EH (cell line): ENCODE results near the gene CGRRF1.
A peak's percentile ranks its signal among the peaks of the same experiment; 100 is the strongest.

ENCODE experiments used
- DNase-seq: peaks from one replicate; pipeline ENCODE4 v3.0.0-alpha.2; 2015; ENCODE audit warnings: low read depth

Gene CGRRF1

DNA sequence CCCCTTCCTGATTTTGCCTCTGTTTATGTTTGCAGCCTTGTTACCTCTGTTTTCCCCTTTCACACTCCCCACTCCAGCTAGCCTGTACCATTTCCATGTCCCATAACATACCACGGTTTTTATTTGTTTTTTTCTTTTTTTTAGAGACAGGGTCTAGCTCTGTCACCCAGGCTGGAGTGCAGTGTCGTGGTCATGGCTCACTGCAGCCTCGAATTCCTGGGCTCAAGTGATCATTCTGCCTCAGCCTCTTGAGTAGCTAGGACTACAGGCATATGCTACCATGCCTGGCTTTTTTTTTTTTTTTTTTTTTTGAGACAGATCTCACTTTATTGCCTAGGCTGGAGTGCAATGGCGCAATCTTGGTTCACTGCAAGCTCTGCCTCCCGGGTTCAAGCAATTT is 38.8 kb downstream of the CGRRF1 start:
- no peak for DNase-seq

DNA sequence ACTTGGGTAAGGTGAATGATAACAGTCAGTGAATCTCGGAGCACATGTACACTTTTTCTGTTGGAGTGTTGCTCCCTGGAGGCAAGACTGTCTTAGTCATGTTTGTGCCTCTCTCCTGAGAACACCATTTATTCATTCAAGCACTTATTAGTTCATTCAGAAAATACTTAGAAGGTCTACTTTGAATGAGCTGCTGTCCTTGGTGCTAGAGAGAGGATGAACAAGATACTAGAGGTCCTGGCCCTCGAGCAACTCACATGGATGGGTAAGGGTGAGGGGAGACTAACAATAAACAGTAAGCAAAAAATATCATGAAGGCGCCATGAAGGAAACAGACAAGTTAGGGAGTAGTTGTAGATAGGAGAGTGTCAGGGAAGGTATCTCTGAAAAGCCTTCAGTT is 40.2 kb downstream of the CGRRF1 start:
- peak; percentile 46 for DNase-seq

DNA sequence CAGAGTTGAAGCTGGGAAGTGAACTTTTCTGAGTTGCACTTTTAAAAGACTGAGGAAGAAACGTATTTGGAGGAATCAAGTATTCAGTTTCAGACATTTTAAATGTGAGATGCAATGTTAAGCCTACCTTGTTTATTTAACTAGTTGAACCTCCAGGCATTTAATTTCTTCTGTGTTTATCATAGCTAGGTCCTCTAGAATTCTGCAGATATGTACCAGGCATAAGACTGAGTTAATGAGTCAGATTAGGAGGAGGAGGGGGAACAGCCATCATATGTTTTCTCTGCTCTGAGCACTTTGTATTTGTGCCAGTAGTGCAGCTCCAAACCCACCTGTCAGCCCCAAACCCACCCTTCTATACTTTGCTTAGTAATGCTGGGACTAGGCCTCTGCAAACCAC is 40.8 kb downstream of the CGRRF1 start:
- DNase-seq: peak; percentile 15

DNA sequence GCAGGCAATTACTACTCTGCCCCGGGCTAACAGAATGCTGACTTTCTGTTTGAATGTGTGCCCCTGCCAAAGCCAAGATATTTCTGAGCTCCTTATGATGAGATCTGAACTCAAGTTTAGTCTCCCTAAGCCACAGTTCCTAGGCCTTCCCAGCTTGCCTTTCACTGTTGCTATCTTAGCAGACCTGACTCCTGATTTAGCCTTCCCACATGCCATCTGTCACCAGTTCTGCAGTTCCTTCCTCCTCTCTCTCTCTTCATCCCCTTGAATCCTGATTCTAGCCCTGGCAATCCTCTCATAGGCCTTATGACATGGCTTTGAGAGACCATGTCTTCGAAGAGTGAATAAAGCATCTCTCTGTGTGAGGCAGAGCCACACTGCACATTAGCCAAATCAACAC is 44.7 kb downstream of the CGRRF1 start:
- DNase-seq: no peak

DNA sequence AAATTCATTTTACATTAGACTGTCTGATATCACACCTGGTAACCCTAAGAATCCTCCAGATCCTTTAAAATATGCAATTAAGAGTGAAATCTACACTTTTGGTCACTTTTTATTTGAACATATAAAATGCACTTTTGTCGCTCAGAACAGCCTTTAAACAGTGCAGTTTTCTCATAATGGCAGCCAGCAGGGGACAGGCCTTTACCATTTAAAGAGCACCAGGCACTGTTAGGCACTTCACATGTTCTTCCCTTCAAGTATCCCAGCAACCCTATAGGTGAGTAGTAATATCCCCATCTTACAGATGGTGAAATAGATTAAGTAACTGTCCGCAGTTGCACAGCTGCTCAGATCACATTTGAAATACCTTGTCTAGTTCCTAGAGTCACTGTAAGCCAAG is 45.9 kb downstream of the CGRRF1 start:
- DNase-seq: peak; percentile 33

DNA sequence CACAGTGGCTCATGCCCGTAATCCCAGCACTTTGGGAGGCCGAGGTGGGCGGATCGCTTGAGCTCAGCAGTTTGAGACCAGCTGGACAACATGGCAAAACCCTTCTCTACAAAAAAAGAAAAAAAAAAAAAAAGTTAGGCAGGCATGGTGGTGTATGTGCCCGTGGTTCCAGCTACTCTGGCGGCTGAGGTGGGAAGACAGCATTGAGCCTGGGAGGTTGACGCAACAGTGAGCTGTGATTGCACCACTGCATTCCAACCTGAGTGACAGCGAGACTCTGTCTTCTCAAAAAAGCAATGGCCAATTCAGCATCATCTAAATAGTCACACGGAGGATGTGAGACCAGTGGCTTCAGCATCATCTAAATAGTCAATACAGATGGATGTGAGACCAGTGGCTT is 46.8 kb downstream of the CGRRF1 start:
- no peak for DNase-seq

DNA sequence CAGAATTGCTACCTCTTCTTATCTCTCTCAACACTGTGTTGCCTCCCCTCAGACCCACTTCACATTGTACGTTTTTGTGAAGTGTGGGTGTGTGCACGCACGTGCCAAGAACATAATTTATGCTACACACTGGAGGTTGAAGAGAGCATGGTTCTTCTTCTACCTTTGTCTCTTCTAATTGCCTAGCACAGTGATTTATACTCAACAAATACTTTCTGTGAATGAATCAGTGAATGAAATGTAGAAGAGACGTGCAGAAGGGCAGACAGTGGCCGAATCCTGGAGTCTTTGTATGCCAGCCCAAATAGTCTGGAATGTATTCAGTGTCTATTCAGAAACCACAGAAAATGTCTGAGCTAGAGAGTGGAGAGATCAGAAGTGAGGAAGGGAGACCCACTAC is 52.6 kb downstream of the CGRRF1 start:
- DNase-seq: peak; percentile 86

DNA sequence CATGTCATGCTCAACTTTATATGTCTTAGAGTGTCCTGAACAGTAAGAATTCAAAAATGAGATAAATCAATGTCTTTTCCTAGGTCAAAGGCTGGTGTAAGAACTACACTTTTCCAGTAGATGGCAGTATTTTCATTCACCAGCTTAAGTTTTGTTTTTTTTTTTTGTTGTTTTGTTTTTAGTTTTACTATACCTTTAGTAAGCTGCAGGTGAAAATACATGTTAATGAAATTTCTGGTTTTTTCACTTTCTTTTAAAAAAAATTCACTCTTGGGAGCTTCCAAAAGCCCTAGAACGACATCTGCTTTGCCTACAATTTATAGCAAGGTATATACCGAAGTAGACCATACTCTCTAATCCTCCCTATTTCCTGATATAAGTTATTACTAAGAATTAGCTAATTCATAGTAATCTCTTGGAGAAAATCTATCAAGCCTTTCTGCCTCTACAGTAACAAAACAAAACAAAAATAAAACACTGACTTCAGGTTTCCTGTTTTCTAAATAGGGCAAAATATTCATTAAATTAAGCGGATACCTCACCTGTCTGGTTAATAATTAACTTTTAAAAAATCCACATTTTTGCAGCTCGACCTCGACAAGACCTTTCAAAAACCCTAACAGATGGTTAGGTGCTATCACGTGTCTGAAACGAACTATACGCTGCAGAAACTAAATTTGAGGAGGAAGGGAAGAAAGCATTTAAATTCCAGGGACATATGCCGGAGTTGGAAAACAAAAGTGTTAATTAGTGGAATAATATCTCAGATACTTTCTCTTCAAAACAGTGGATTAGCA is 54.6 kb downstream of the CGRRF1 start:
- peak; percentile 50 for DNase-seq

DNA sequence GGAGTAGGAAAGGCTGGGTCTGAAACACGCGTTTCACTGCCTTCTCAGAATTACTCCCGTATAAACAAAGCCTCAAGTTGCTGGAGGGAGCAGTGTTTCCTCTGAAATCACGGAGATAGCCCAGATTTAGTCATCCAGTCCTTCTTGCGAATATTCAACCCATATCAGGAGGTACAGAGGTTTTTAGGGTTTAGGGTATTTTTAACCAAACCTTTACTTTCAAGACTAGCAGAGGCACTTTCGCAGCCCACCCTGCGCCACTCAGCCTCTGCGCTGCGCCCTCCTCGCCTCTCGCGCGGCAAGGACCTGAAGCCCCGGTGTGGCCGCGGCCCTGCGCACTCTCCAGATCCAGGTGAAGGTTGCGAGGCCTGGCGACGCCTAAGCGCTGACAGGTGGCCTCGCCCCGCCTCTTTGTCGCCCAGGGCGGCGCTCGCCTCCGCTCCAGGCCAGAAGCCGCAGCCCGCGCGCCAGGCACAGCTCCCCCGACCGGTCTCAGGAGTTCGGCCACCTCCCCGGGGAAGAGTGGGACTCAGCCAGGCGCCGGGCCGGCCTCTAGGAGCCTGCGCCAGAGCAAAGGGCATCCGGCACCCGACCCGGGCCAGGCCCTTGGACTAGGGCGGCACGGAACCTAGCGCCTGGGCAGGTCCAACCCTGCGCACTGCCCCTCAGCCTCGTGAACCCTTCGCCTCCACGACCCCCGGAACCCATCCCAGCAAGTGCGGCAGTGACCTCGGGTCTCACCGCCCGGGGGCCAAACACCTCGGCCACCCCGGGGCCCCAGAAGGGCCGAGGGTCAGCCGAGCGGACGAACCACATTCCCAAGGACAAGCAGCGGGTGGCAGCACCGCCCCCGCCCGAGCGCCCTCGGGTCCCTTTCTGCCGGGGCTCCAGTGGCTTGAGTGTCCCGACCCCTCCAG is 55.4 kb downstream of the CGRRF1 start:
- peak; percentile 80 for DNase-seq

DNA sequence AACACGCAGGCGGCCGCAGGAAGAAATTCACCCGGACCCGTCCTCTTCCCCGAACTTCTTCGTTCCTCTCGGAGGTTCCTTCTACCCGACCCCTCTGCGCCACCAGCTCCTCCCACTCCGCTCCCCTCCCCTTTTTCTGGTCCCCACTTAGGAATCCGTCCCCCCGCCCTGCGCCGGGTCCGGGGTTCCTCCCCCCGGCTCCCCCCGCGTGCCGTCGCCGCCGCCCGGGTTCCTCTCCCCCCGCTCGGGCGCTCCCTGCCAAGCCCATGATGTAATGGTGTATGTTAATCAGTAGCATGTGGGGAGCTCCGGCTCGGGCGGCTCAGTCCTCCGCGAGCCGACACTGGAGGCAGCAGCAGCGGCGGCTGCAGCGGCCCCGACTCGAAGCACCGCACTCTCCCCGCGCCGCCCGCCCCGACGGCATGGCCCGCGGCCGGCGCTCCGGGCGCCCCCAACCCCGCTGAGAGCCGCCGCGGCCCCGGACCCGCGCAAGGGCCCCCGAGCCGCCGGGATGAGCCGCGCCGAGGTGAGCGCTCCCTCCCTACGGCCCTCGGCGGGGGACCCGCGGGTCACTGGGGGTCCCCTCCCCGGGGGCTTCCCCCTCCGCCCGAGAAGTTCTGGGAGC is 56.2 kb downstream of the CGRRF1 start:
- peak; percentile 94 for DNase-seq

DNA sequence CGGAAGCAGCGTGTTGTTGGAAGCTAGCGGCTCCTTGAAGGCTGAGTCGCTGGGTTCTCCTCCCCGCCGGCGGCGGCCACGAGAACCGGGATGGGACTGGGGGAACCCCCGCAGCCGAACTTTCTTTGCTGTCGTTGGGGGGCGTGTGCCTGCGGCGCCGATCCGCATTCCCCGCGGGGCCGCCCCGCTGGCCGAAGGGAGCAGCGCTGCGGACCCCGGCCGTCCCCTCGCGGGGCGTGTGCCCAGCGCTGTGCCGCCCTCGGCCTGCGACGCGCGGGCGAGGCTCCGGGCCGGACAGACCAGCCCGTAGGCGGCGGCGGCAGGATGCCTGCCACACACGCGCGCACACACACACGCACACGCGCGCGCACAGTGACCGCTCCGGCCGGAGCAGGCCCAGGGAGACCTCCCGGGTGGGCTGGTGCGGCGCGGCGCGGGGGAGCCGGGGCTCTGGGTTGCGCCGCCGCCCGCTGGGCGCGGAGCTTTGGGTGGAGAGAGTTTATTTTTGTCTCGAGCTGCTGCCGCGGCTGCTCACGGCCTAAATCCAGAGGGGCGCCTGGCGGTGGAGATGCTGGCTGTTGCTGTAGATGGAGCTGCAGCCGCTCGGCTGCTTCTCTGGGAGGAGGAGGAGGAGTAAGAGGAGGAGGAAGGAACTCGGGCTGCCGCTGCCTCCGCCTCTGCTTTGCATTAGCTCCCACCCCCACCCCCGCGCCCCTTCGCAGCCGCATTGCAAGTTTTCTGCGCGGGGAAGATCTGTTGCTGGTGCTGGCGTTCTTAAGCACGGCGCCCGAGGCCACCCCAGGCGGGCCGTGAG is 56.9 kb downstream of the CGRRF1 start, which contains the start of gene SAMD4A:
Gene SAMD4A (plus strand): TSS at position 719 of the 814 bp plus-strand sequence. CDS start 789 bp downstream, outside the sequence.
- DNase-seq: peak; percentile 94

DNA sequence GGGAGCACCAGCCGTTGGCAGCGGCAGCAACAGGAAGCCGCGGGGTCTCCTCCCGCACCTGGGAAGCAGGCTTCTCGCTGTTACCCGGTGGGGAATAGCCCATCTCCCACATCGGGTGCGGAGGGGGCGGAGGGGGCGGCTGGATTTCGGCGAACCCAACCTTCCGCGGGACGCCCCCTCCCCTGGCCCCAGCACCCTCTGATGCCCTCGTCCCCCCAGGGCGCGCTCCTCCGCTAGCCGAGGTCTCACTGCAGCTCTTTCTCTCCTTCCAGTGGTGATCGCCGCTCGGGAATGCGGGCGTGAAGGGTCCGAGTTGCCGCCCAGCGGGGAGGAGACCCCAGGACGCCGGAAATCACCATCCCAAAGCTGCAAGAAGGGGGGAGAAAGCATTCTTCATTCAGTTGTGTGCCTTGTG is 57.5 kb downstream of the CGRRF1 start:
- DNase-seq: peak; percentile 49

DNA sequence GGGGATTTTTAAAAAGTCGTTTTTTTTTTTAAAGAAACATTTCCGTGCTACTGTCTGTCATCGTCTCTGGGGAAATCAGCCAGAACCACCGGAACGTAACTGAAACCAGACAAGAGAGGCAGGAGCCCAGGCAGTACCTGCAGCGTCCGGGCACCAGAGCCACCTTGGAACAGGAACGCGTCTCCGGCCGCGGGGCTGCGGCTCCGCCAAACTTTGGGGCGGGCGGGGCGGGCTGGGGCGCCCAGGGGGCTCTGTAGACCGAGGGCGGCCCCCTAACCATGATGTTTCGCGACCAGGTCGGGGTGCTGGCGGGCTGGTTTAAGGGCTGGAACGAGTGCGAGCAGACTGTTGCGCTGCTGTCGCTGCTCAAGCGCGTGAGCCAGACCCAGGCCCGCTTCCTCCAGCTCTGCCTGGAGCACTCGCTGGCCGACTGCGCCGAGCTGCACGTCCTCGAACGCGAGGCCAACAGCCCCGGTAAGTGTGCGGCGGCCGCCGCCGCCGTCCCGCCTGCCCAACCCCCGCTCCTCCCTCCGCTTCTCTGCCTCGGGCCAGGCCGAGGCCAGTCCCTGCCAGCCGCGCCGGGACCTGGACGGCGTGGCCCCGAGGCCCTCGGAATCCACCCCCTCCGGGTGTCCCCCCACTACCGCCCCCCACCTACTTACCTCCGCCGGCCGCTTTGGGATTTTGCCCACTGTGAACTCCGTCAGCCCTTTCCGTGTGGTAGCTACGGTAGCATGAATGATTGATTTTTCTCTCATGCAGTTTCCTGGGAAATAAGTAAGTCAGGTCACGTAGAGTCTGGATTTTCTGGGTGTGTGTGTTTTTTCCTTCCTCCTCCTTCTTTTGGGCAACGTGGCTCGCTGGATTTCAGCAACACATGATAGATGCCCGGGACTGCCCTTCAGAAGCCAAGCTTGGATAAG is 58.2 kb downstream of the CGRRF1 start:
- peak; percentile 54 for DNase-seq

DNA sequence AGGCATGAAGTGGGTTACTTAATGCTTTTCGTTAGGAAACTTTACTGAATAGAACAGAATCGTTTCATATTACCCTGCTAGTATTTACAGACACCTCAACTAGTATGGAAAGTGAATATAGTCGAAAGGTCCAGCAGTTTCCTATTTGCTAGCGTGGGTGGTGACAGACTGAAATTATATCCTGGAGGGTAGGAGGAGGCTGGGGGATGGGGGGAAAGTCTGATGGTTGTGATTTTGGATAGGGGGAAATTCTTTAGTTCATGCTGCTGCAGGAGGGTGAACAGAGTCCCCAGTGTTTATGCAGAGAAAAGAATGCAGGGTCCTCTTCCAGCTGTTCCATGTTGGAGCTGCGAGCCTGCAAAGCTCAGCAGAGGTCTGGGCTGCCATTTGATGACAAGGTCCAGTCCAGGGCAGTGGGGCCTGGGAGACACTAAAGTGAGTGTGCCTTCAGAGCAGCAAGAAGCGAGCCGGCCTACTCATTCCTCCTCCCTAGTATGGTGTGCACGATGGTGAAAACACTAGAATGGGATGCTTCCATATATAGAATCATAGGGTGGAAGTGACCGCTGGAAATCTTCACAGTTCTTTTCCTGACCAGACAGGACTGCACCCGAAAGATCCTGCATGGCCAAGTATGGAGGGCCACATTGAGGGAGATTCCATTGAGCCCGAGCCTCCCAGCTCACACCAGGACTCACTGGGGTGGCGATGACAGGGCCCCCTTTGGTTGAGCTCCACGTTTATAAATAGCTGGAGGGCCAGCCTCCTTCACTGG is 59.3 kb downstream of the CGRRF1 start:
- DNase-seq: peak; percentile 81

DNA sequence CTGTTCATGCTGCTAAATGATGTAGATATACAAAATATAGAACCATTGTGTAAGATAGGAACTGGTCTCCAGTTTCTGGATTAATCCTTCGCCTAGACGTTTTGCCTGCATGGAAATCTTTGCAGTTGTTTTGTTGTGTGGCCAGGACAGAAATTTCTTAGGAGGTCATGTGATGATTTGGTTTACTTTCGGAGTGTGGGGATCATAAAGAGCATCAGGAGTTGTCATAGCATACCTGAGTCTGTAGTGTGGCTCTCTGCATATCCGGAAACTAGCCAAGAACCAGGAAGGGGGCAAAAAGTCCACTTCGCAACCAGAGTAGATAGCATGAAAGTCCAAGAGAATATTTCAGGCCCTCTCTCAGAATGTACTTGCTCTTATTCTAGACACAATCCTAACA is 60.3 kb downstream of the CGRRF1 start:
- no peak for DNase-seq

DNA sequence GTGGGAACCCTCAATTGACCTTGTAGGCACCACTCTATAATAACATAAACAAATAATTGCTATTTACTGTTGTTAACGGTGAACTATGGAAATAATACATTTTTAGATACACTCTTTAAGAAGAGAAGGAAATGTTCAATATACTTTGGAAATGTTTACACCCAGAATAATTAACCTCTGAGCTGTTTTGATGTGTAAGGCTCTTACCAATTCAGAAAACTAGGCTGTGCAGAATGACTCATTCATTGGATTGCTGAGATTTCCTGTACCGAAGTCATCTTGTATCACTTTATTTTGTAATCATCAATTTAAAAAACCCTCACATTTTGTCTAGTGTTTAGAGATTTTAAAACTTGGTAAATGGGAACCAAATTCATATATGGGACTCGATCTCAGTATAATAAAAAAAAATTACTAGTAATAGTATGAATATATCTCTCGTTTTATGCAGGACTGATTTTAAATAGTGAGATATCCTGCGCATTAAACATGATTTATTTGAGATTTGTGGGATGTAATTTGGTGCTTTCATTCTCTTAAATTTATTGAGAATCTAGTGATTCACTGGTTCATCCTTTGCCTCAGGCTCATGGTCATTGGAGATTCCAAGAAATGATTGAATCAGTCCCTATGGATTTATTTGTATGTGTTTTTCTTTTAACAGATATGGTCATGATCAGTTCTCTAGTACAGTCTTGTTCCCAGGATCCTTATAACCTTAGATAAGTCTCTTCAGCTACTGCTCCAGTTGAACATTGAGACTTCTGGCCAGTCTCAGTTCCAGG is 61.1 kb downstream of the CGRRF1 start:
- peak; percentile 88 for DNase-seq

DNA sequence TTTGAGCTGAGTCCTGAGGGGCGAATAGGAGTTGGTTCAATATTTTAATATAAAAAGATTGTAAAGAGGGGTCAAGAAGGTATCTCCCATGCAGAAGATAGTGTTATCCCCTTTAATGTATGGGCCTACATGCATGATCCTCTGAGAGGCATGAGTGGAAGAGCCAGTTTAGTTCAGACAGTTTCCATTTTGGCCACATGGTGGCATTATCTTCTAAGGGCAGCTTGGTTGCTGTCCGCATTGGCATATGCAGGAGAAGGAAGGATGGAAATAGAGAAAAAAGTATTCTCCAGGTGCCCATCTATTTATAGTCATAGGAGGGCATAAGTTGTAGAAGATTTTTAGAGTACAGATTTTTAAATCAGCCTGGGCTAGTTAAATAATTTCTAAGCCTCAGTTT is 62.6 kb downstream of the CGRRF1 start:
- peak; percentile 40 for DNase-seq

DNA sequence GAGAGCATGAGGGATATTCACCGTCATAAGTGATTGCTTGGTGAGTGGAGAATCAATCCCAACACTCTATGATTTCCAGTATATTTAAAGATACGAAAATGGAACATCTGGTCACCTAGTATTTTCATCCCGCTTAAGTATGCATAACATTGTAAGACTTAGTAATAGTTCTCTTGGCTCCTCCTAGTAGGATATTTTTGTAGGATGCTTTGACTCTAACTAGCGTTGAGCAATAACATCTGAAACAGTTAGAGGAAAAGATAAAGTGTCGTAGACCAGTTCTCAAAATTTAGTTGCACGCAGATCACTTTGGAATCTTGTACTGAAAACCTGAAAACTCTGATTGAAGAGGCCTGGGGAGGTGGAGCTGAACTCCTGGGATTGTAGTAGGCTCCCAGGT is 64.8 kb downstream of the CGRRF1 start:
- DNase-seq: peak; percentile 44

DNA sequence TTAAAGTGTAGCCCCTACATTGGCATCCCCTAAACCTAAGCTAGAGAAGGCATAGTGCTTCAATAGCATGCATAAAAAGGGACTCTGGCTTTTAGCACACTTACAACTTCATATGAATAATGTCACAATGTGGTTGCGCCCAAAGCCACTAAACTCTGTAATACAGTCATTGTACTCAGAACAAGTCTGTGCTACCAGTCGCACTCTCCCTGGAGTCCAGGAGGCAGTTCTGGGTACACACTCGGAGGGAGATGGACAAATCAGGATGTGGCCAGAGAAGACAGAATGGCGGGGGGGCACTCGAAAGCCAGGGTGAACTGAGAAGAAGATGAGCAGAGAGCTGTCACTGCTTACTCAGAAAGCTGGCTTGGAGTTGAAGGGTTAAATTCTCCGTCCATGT is 67.8 kb downstream of the CGRRF1 start:
- no peak for DNase-seq
